ENCODE results near the gene NPFFR1. TPM values are rescaled to one million over a fixed set of nuclear protein-coding genes. Genes with fewer than 3 reads are reported as not detected.

Gene NPFFR1
- total and polyA plus RNA-seq, 4 donors = 0.50 to 1.8 (median 1.6) TPM

DNA sequence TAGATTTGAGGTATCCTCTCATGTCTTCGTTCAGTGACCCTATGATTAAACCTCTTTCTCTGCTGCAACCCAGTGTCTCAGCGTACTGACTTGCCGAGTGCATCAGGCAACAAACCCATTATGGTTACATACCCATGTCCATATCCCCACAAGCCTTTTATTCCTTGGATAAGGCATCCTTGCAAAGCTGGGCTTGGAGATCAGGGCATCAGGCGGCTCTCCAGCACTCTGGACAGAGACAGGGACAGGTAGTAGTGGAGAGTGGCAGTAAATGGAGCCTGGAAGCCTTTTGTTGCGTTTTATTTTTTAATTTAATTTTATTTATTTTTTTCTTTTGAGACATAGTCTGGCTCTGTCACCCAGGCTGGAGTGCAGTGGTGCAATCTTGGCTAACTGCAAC is 32.0 kb upstream of the NPFFR1 start:
- DNase-seq (ENCODE audit: low read depth in 4 of 6, low spot score in 6 of 6) = no peak
- Histone ChIP-seq H3K27ac (ENCODE audit: low read depth, low read length) (no peak overlapping the region), H3K4me1 (ENCODE audit: control insufficient read depth, insufficient read depth, low read length) (peaks cover 9% of the 10 kb centered on the region), H3K36me3 (ENCODE audit: control insufficient read depth, insufficient read depth, low read length) (peaks cover 9% of the 10 kb centered on the region), H3K9me3 (ENCODE audit: control insufficient read depth, insufficient read depth, low read length) (no peaks in the 10 kb centered on the region), H3K27me3 (ENCODE audit: control insufficient read depth, insufficient read depth, low read length) (no peaks in the 10 kb centered on the region), H3K4me3 (ENCODE audit: low read depth, low read length) (no peak overlapping the region)
- WGBS (ENCODE audit: insufficient coverage) = 100% methylated on average over 2 of the region's 5 CpGs

GRCh38 chr10:70315276-70315675 is 31.5 kb upstream of the NPFFR1 start:
- H3K9me3 ChIP-seq (ENCODE audit: control insufficient read depth, insufficient read depth, low read length) = no peaks in the 10 kb centered on the region
- peaks cover 6% of the 10 kb centered on the region for H3K36me3 ChIP-seq (ENCODE audit: control insufficient read depth, insufficient read depth, low read length)
- WGBS (ENCODE audit: insufficient coverage) = no CpG with 5 or more reads among the region's 2 CpGs
- no peak for DNase-seq (ENCODE audit: low read depth in 4 of 6, low spot score in 6 of 6)
- peaks cover 4% of the 10 kb centered on the region for H3K4me1 ChIP-seq (ENCODE audit: control insufficient read depth, insufficient read depth, low read length)
- no peaks in the 10 kb centered on the region for H3K27me3 ChIP-seq (ENCODE audit: control insufficient read depth, insufficient read depth, low read length)
- H3K4me3 ChIP-seq (ENCODE audit: low read depth, low read length) = no peak overlapping the region
- H3K27ac ChIP-seq (ENCODE audit: low read depth, low read length) = no peak overlapping the region

DNA sequence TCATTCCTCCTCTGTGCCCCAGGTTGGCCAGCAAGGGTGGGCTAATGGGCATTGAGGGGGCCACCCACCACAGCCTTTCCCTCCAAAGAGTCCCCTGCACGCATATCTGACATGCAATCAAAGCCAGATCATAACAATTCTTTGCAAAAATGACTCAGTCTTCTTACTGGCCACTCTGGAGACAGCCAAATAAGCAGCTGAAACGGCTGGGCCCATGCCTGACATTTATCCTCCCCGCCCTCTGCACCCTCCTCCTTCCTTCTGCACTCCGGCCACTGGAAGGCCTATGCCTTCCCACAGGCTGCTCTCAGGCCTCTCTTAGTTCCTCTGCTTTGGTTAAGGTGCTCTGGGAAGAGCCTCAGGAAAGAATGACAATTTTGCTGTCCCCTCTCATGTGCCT is 29.2 kb upstream of the NPFFR1 start:
- no peak overlapping the region for H3K27ac ChIP-seq (ENCODE audit: low read depth, low read length)
- DNase-seq (ENCODE audit: low read depth in 4 of 6, low spot score in 6 of 6) = no peak

DNA sequence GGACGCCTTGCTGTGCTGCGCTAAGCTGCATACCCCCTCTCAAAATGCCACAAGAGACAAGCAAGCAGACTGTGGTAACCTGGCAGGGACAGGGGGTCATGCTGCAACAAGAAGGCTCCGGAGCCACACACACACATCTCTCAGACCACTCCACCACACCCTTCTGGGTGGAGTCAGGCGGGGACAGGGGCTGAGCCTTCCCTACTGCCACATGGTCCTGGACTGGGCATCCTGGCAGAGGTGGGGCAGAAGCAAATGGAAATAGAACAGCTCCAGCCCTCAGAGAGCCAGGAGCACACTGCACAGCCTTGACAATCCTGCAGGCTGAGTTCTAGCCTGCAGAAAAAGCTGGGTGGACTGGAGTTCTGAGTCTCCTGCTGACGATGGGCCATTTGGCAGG is 28.4 kb upstream of the NPFFR1 start:
- 96% methylated on average over 5 of the region's 5 CpGs for WGBS (ENCODE audit: insufficient coverage)
- no peaks in the 10 kb centered on the region for H3K9me3 ChIP-seq (ENCODE audit: control insufficient read depth, insufficient read depth, low read length)
- no peak overlapping the region for H3K4me3 ChIP-seq (ENCODE audit: low read depth, low read length)
- no peaks in the 10 kb centered on the region for H3K4me1 ChIP-seq (ENCODE audit: control insufficient read depth, insufficient read depth, low read length)
- DNase-seq (ENCODE audit: low read depth in 4 of 6, low spot score in 6 of 6) = no peak
- H3K27me3 ChIP-seq (ENCODE audit: control insufficient read depth, insufficient read depth, low read length) = no peaks in the 10 kb centered on the region
- H3K27ac ChIP-seq (ENCODE audit: low read depth, low read length) = no peak overlapping the region
- H3K36me3 ChIP-seq (ENCODE audit: control insufficient read depth, insufficient read depth, low read length) = peaks cover 10% of the 10 kb centered on the region

More for the DNA sequence above, 29.2 kb upstream of the NPFFR1 start:
- no peaks in the 10 kb centered on the region for H3K9me3 ChIP-seq (ENCODE audit: control insufficient read depth, insufficient read depth, low read length)
- H3K27me3 ChIP-seq (ENCODE audit: control insufficient read depth, insufficient read depth, low read length) = no peaks in the 10 kb centered on the region
- H3K36me3 ChIP-seq (ENCODE audit: control insufficient read depth, insufficient read depth, low read length) = peaks cover 10% of the 10 kb centered on the region
- H3K4me3 ChIP-seq (ENCODE audit: low read depth, low read length) = no peak overlapping the region
- peaks cover 4% of the 10 kb centered on the region for H3K4me1 ChIP-seq (ENCODE audit: control insufficient read depth, insufficient read depth, low read length)
- 100% methylated on average over 1 of the region's 4 CpGs for WGBS (ENCODE audit: insufficient coverage)

DNA sequence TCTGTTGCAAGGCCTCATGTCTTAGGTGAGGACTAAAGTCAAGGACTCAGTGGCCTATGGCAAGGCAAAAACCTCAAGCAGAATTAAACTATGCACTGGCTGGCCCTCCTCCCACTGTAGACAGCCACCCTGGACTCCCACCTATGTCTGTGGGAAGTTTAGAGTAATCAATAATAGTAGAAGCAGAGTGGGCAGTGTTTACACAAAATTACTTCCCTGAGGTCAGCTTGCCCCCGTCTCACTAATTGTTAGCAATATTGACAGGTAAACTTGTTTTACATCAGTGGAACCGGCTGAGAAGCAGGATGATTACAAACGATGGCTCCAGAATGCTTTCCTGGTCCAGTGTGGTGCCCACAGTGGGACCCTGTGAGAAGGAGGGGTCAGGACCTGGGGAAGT is 27.9 kb upstream of the NPFFR1 start:
- Histone ChIP-seq H3K27ac (ENCODE audit: low read depth, low read length) (no peak overlapping the region), H3K4me3 (ENCODE audit: low read depth, low read length) (no peak overlapping the region), H3K27me3 (ENCODE audit: control insufficient read depth, insufficient read depth, low read length) (no peaks in the 10 kb centered on the region), H3K36me3 (ENCODE audit: control insufficient read depth, insufficient read depth, low read length) (peaks cover 7% of the 10 kb centered on the region), H3K4me1 (ENCODE audit: control insufficient read depth, insufficient read depth, low read length) (no peaks in the 10 kb centered on the region), H3K9me3 (ENCODE audit: control insufficient read depth, insufficient read depth, low read length) (no peaks in the 10 kb centered on the region)
- WGBS (ENCODE audit: insufficient coverage) = 84% methylated on average over 3 of the region's 3 CpGs
- no peak for DNase-seq (ENCODE audit: low read depth in 4 of 6, low spot score in 6 of 6)

GRCh38 chr10:70309661-70310060 is 25.9 kb upstream of the NPFFR1 start:
- Histone ChIP-seq H3K27me3 (ENCODE audit: control insufficient read depth, insufficient read depth, low read length) (no peaks in the 10 kb centered on the region), H3K27ac (ENCODE audit: low read depth, low read length) (no peak overlapping the region), H3K9me3 (ENCODE audit: control insufficient read depth, insufficient read depth, low read length) (no peaks in the 10 kb centered on the region), H3K4me1 (ENCODE audit: control insufficient read depth, insufficient read depth, low read length) (no peaks in the 10 kb centered on the region), H3K4me3 (ENCODE audit: low read depth, low read length) (no peak overlapping the region), H3K36me3 (ENCODE audit: control insufficient read depth, insufficient read depth, low read length) (peaks cover 4% of the 10 kb centered on the region)
- DNase-seq (ENCODE audit: low read depth in 4 of 6, low spot score in 6 of 6) = no peak
- WGBS (ENCODE audit: insufficient coverage) = 83% methylated on average over 7 of the region's 7 CpGs

DNA sequence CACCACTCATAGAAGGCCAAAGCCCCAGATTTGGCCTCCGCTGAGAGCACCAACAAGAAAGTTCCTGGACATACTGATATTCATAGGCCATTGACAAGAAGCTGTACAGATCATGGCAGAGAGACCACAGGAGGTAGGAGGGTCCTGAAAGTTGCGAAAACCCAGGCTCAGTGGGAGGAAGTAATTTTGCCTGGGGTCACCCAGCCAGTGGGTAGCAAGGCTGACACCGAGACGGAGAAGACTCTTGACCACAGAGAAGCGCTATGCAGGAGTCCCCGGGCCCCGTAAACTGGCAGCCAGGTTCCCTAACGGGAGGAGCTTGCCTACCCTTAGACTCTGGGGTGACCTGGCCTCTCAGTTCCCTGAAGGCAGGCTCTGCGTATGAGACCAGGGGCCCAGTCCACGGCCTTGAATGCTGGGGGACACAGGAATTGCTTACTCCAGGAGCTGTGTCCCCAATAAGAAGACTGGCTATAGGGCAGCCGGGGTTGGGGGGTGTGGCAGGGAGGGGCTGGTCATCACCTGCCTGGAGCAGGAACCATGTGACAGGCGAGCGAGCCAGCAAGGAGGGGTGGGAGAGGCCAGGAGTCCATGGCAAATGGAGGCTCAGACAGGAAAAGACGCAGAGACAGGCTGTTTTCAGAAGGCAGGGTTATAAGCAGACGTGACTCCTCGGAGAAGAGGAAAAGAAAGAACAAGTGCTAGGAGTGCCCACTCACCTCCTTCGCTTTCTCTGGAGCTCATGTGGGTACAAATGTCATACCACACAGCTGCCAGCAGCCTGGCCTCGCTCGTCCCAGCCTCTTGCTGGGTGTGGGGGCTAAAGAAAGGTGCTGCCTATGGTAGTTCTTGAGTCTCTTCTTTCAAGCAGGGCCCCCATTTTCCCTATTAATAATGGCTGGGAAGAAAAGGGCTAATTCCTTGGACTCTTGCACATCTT is 24.6 kb upstream of the NPFFR1 start:
- no peak overlapping the region for H3K27ac ChIP-seq (ENCODE audit: low read depth, low read length)
- no peaks in the 10 kb centered on the region for H3K4me1 ChIP-seq (ENCODE audit: control insufficient read depth, insufficient read depth, low read length)
- no peaks in the 10 kb centered on the region for H3K27me3 ChIP-seq (ENCODE audit: control insufficient read depth, insufficient read depth, low read length)
- no peak overlapping the region for H3K4me3 ChIP-seq (ENCODE audit: low read depth, low read length)
- H3K9me3 ChIP-seq (ENCODE audit: control insufficient read depth, insufficient read depth, low read length) = no peaks in the 10 kb centered on the region
- peaks cover 4% of the 10 kb centered on the region for H3K36me3 ChIP-seq (ENCODE audit: control insufficient read depth, insufficient read depth, low read length)
- 95% methylated on average over 16 of the region's 19 CpGs for WGBS (ENCODE audit: insufficient coverage)
- DNase-seq (ENCODE audit: low read depth in 4 of 6, low spot score in 6 of 6) = no peak

- H3K4me3 ChIP-seq (ENCODE audit: low read depth, low read length) = no peak overlapping the region
- peaks cover 4% of the 10 kb centered on the region for H3K36me3 ChIP-seq (ENCODE audit: control insufficient read depth, insufficient read depth, low read length)
- no peak overlapping the region for H3K27ac ChIP-seq (ENCODE audit: low read depth, low read length)
- no peaks in the 10 kb centered on the region for H3K9me3 ChIP-seq (ENCODE audit: control insufficient read depth, insufficient read depth, low read length)
- no peaks in the 10 kb centered on the region for H3K4me1 ChIP-seq (ENCODE audit: control insufficient read depth, insufficient read depth, low read length)
- no CpG with 5 or more reads among the region's 5 CpGs for WGBS (ENCODE audit: insufficient coverage)
- no peaks in the 10 kb centered on the region for H3K27me3 ChIP-seq (ENCODE audit: control insufficient read depth, insufficient read depth, low read length)
- DNase-seq (ENCODE audit: low read depth in 4 of 6, low spot score in 6 of 6) = peak in 1 of 6 donors; percentile 67
Observed at GRCh38 chr10:70306886-70307520, 23.2 kb upstream of the NPFFR1 start.

DNA sequence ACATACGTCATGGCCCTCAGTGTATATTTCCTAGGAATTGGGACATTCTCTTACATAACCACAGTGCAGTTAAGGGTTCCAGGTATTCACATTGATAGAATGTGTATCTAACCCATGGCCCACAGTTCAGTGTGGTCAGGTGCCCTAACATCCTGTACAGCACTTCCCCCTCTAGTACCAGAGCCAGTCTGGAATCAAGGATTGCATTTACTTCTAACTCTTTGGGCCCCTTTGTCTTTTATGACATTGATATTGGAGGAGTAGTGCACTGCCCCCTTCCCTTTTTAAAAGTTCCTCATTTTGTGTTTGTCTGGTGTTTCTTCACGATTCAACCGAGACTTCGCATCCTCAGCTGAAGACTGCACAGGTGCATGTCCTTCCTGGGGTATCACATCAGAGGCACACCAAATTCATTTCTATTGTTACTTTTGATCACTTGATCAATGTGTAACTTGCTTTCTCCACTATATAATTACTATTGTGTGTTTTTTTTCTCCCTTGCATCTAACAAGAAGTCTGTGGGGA is 22.4 kb upstream of the NPFFR1 start:
- Histone ChIP-seq H3K27ac (ENCODE audit: low read depth, low read length) (no peak overlapping the region), H3K4me1 (ENCODE audit: control insufficient read depth, insufficient read depth, low read length) (no peaks in the 10 kb centered on the region), H3K27me3 (ENCODE audit: control insufficient read depth, insufficient read depth, low read length) (no peaks in the 10 kb centered on the region), H3K4me3 (ENCODE audit: low read depth, low read length) (no peak overlapping the region), H3K9me3 (ENCODE audit: control insufficient read depth, insufficient read depth, low read length) (no peaks in the 10 kb centered on the region), H3K36me3 (ENCODE audit: control insufficient read depth, insufficient read depth, low read length) (peaks cover 7% of the 10 kb centered on the region)
- no peak for DNase-seq (ENCODE audit: low read depth in 4 of 6, low spot score in 6 of 6)
- no CpG with 5 or more reads among the region's 4 CpGs for WGBS (ENCODE audit: insufficient coverage)

Data from spinal cord (tissue), 10 donors.